ENCODE data around the gene SCMH1. TPM values are rescaled to one million over a fixed set of nuclear protein-coding genes. Genes with fewer than 3 reads are reported as not detected.

Gene SCMH1
- total RNA-seq, 1 experiment from 2014 or later: 16.5 TPM

- no peak overlapping the region for H3K4ac ChIP-seq (ENCODE audit: low read depth, low read length)
- H4K91ac ChIP-seq (ENCODE audit: insufficient read length, low read depth, low read length): no peak overlapping the region
- no peak for TF ChIP-seq CTCF (conservative IDR thresholded peaks at IDR 0.05)
- peak overlapping the region in 1 of 3 experiments; percentile 53; a peak in 2 of 7 replicates for H3K27ac Mint-ChIP-seq
- H3K79me2 ChIP-seq (ENCODE audit: insufficient read depth, low read length): peaks cover 20% of the 10 kb centered on the region; the same call in 1 of the 2 replicates
- H3K14ac ChIP-seq (ENCODE audit: insufficient read depth, low read length): no peak overlapping the region
- no CpG with 5 or more reads among the region's 14 CpGs for WGBS (ENCODE audit: extremely low coverage, insufficient read length, low lambda C conversion rate)
- no peaks in the 10 kb centered on the region for H3K27me3 ChIP-seq (ENCODE audit: insufficient read depth, low read length)
- no peaks in the 10 kb centered on the region for H3K9me3 ChIP-seq (ENCODE audit: control insufficient read depth, low read depth, low read length)
- H3K9me3 Mint-ChIP-seq: no peaks in the 10 kb centered on the region
- H3K4me1 ChIP-seq (ENCODE audit: insufficient read depth, low read length): peaks cover 6% of the 10 kb centered on the region
- H2AFZ ChIP-seq (ENCODE audit: low read length): no peak overlapping the region
- no peak overlapping the region for H4K8ac ChIP-seq (replicated peaks; ENCODE audit: insufficient read length, low read depth, low read length)
- peak overlapping the region; percentile 12 to 79; a peak in 2 of 5 replicates for H3K4me3 Mint-ChIP-seq
- no peak overlapping the region for H2BK12ac ChIP-seq (ENCODE audit: insufficient read length, low read depth, low read length)
- H2BK120ac ChIP-seq (ENCODE audit: low read depth, low read length, poor library complexity, severe bottlenecking): no peak overlapping the region
- DNase-seq: no peak
- H3K23me2 ChIP-seq (ENCODE audit: insufficient read length, low read depth, low read length, poor library complexity, severe bottlenecking): peaks cover 7% of the 10 kb centered on the region
- no peak overlapping the region for H3K56ac ChIP-seq (ENCODE audit: insufficient read length, low read depth, low read length)
- H4K5ac ChIP-seq (ENCODE audit: insufficient read length, low read depth, low read length): no peak overlapping the region
- H3K9ac ChIP-seq (ENCODE audit: extremely low read depth, insufficient read length, low read length): no peak overlapping the region
- no peak overlapping the region for H2BK15ac ChIP-seq (ENCODE audit: low read depth, low read length)
- peaks cover 26 to 43% (median 39%) of the 10 kb centered on the region in 3 experiments; a peak in 6 of 7 replicates for H3K36me3 Mint-ChIP-seq (ENCODE audit: insufficient read depth in 1 of 3, low read depth in 3 of 3)
- H3K79me1 ChIP-seq (ENCODE audit: insufficient read depth, low read depth, low read length, poor library complexity, severe bottlenecking): no peaks in the 10 kb centered on the region
- H3T11ph ChIP-seq (ENCODE audit: low read length): no peak overlapping the region
- H2AK5ac ChIP-seq (ENCODE audit: insufficient read length, low read length): no peak overlapping the region
- H2BK20ac ChIP-seq (ENCODE audit: low read depth, low read length, poor library complexity, severe bottlenecking): no peak overlapping the region
- no peak overlapping the region for H2BK5ac ChIP-seq (ENCODE audit: insufficient read length, low read length)
- H3K4me2 ChIP-seq (ENCODE audit: insufficient read depth, insufficient read length, low read length): no peak overlapping the region
- no peak overlapping the region for H3K23ac ChIP-seq (ENCODE audit: insufficient read length, low read depth, low read length)
- no peaks in the 10 kb centered on the region for H3K27me3 Mint-ChIP-seq (ENCODE audit: low read depth)
- no peak overlapping the region for H3K27ac ChIP-seq (ENCODE audit: insufficient read length, low read depth, low read length)
- H3K4me1 Mint-ChIP-seq: peaks cover 18 to 24% of the 10 kb centered on the region in 2 experiments
- no peaks in the 10 kb centered on the region for H4K20me1 ChIP-seq (ENCODE audit: control insufficient read depth, insufficient read depth, insufficient read length)
- H3K18ac ChIP-seq (ENCODE audit: insufficient read length, low read depth, low read length): no peak overlapping the region
Measured at GRCh38 chr1:40981691-40982448, 260.2 kb downstream of the SCMH1 start.

Measured in H9 (cell line).